Sigmoid colon (tissue), 7 donors: ENCODE results near the gene TMTC1. TPM values are rescaled to one million over a fixed set of nuclear protein-coding genes. Genes with fewer than 3 reads are reported as not detected.

Source experiments
- DNase-seq: peaks from one replicate; pipeline ENCODE4 v3.0.0-alpha.2; 2019
- H3K27ac ChIP-seq, 4 donors: fragments of 200-600 bp; sonication (generic); one replicate each; pipeline ENCODE4 v1.5.1; 2016 to 2019; ENCODE audit warnings: mild to moderate bottlenecking in 1 of 4
- H3K27me3 ChIP-seq, 3 donors: fragments of 200-600 bp; sonication (generic); one replicate each; pipeline ENCODE4 v1.5.1; 2019; ENCODE audit warnings: mild to moderate bottlenecking in 1 of 3
- H3K36me3 ChIP-seq, 4 donors: fragments of 200-600 bp; sonication (generic); one replicate each; pipeline ENCODE4 v1.5.1; 2016 to 2019
- H3K4me1 ChIP-seq, 4 donors: fragments of 200-600 bp; sonication (generic); one replicate each; pipeline ENCODE4 v1.5.1; 2017 to 2019
- H3K4me3 ChIP-seq, 4 donors: fragments of 200-600 bp; sonication (generic); one replicate each; pipeline ENCODE4 v1.5.1; 2017 to 2019; ENCODE audit warnings: mild to moderate bottlenecking in 2 of 4, moderate library complexity in 1 of 4
- H3K9me3 ChIP-seq, 4 donors: fragments of 200-600 bp in 3 of 4; sonication (generic) in 3 of 4; one replicate each; pipeline versions ENCODE4 v1.5.1 to v1.6.1; 2013 to 2019
- EP300 ChIP-seq, 4 donors: sonication (generic); formaldehyde crosslinking; IDR thresholded peaks; one replicate each; pipeline ENCODE4 v1.6.1; 2017; ENCODE audit warnings: antibody characterized with exemption in 4 of 4
- POLR2A ChIP-seq, 2 donors: fragments of 450-650 bp; IDR thresholded peaks; one replicate each; pipeline ENCODE4 v1.6.1; 2016; ENCODE audit warnings: antibody characterized with exemption in 2 of 2, mild to moderate bottlenecking in 2 of 2, moderate library complexity in 2 of 2
- POLR2AphosphoS5 ChIP-seq, 4 donors: sonication (generic); formaldehyde crosslinking; IDR thresholded peaks; one replicate each; pipeline ENCODE4 v1.6.1; 2017; ENCODE audit warnings: antibody characterized with exemption in 4 of 4
- WGBS, 2 donors: extraction: QIAGEN DNeasy Blood & Tissue Kit; methylation state at CpG; one replicate each; pipeline ENCODE4 v1.1.7; 2013; 5-methylcytosine and 5-hydroxymethylcytosine counted together
- intact Hi-C: fragments of 100-400 bp; cut with DNase I; formaldehyde crosslinking; loops from one replicate; pipeline ENCODE4 v1.15.1; 2023
- polyA plus RNA-seq, 3 donors: library from polyadenylated mRNA; stranded (reverse); fragments of 200-250 nt; gene quantifications; one replicate each; pipeline ENCODE4 v1.2.3, GENCODE V29; 2013
- total RNA-seq, 4 donors: library from RNA; depleted of rRNA; stranded (reverse); fragments of >200 nt; gene quantifications; one replicate each; pipeline ENCODE4 v1.1.0, GENCODE V29; 2016
- TF ChIP-seq, protein P1 (sequence below), 4 experiments: fragments of 450-650 bp in 3 of 4; fragments of 200-600 bp in 1 of 4; IDR thresholded peaks; one replicate each; pipeline ENCODE4 v1.5.1; 2016 to 2019; ENCODE audit warnings: antibody characterized with exemption in 4 of 4, mild to moderate bottlenecking in 3 of 4, moderate library complexity in 2 of 4
- donor health status: healthy with polysubstance abuse.
- donor health status: Bipolar disorder and iron deficiency.
- donor health status: healthy.

The TMTC1 gene
- total and polyA plus RNA-seq, 7 donors, result 0.46 to 77.5 (median 61.5) TPM

- Histone ChIP-seq H3K4me1 (peaks cover 0 to 68% (median 61%) of the 10 kb centered on the region in 4 donors), H3K4me3 (no peak overlapping the region), H3K9me3 (no peaks in the 10 kb centered on the region), H3K27ac (peak overlapping the region; percentile 61 to 83 (median 79)), H3K36me3 (no peaks in the 10 kb centered on the region), H3K27me3 (no peaks in the 10 kb centered on the region)
- intact Hi-C loops, result no loop called here
- DNase-seq, result no peak
- WGBS, 2 donors, result 35 to 62% methylated on average over 2 of the region's 2 CpGs
- TF ChIP-seq, protein P1, sequence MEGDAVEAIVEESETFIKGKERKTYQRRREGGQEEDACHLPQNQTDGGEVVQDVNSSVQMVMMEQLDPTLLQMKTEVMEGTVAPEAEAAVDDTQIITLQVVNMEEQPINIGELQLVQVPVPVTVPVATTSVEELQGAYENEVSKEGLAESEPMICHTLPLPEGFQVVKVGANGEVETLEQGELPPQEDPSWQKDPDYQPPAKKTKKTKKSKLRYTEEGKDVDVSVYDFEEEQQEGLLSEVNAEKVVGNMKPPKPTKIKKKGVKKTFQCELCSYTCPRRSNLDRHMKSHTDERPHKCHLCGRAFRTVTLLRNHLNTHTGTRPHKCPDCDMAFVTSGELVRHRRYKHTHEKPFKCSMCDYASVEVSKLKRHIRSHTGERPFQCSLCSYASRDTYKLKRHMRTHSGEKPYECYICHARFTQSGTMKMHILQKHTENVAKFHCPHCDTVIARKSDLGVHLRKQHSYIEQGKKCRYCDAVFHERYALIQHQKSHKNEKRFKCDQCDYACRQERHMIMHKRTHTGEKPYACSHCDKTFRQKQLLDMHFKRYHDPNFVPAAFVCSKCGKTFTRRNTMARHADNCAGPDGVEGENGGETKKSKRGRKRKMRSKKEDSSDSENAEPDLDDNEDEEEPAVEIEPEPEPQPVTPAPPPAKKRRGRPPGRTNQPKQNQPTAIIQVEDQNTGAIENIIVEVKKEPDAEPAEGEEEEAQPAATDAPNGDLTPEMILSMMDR (IDR thresholded peaks at IDR 0.05), result no peak
- no peak for TF ChIP-seq POLR2AphosphoS5 (IDR thresholded peaks at IDR 0.05)
- no peak for TF ChIP-seq POLR2A (IDR thresholded peaks at IDR 0.05)
- no peak for TF ChIP-seq EP300 (IDR thresholded peaks at IDR 0.05)
These were observed 56.9 kb downstream of the TMTC1 start for GRCh38 chr12:29726741-29727348.

DNA sequence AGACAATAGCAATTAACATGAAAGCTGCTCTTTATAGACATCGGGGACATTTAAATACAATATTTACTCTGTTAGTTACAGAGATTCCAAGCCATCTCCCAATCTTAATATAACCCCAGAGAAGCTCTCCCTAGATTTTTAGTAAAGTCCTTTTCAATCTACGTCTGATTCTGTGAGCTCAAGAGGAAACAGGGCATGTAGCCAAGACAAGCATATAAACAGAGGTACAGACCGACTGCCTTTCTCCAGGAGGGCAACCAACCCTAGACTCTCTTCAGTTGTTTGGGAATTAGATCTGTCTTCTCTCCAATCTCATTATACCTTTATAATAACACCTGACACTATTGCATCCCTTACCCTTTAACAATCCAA is 57.4 kb downstream of the TMTC1 start:
- TF ChIP-seq POLR2A (IDR thresholded peaks at IDR 0.05) (no peak), POLR2AphosphoS5 (IDR thresholded peaks at IDR 0.05) (no peak), EP300 (IDR thresholded peaks at IDR 0.05) (no peak)
- TF ChIP-seq, protein P1 (IDR thresholded peaks at IDR 0.05), result no peak
- peak overlapping the region in 1 of 4 donors; percentile 5 for H3K4me3 ChIP-seq
- no peaks in the 10 kb centered on the region for H3K9me3 ChIP-seq
- DNase-seq, result no peak
- H3K27ac ChIP-seq, result peak overlapping the region; percentile 61 to 83 (median 79)
- H3K27me3 ChIP-seq, result no peaks in the 10 kb centered on the region
- intact Hi-C loops, result no loop called here
- H3K36me3 ChIP-seq, result no peaks in the 10 kb centered on the region
- 6 to 42% methylated on average over 3 of the region's 3 CpGs for WGBS, 2 donors
- H3K4me1 ChIP-seq, result peaks cover 0 to 64% (median 56%) of the 10 kb centered on the region in 4 donors

DNA sequence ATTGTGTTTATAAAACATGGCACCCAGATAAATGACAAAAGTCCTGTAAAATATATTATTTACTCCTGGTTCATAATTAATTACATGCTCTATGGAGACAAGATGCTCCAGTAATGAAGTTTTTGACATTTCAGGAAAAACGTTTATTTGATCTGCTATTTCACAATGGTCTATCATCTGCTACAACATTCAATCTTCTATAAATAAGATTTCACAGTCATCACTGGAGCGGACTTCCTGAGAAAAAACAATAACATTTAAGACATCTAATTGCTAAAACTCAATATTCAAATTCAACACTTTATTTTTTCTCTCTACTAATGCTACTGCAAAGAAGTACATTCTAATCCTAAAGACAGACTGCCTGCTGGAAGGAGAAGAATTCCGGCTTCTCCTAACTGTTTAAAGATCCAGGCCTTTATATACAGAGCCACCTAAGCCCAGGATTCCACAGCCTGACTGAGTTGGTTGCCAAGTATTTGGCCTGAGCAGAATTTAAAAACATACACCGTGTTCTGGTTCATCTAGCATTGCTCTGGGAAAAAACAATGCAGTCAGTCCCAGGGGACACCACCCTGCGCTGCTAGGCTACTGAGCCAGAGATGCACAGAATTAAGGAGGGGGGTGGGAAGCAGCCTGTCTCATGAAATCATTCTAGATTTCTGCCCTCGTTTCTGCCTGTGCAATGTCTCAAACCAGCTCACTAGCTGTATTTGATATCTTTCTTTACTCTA is 58.0 kb downstream of the TMTC1 start:
- DNase-seq, result peak; percentile 72
- TF ChIP-seq POLR2A (IDR thresholded peaks at IDR 0.05) (no peak), EP300 (IDR thresholded peaks at IDR 0.05) (peak in 2 of 4 donors; percentile 36 to 62), POLR2AphosphoS5 (IDR thresholded peaks at IDR 0.05) (peak; percentile 16 to 49 (median 43))
- WGBS, 2 donors, result 37 to 55% methylated on average over 6 of the region's 6 CpGs

GRCh38 chr12:29722164-29722563 is 61.6 kb downstream of the TMTC1 start:
- intact Hi-C loops, result loop anchor here (5.0 kb wide), 1 partner anchor 60 kb away; the partner anchor contains the start of gene TMTC1
- Histone ChIP-seq H3K4me1 (peaks cover 0 to 39% (median 21%) of the 10 kb centered on the region in 4 donors), H3K9me3 (no peaks in the 10 kb centered on the region), H3K27me3 (no peaks in the 10 kb centered on the region), H3K4me3 (no peak overlapping the region), H3K36me3 (no peaks in the 10 kb centered on the region), H3K27ac (peak overlapping the region in 2 of 4 donors; percentile 6 to 78)
- no peak for DNase-seq
- TF ChIP-seq POLR2AphosphoS5 (IDR thresholded peaks at IDR 0.05) (no peak), POLR2A (IDR thresholded peaks at IDR 0.05) (no peak), EP300 (IDR thresholded peaks at IDR 0.05) (no peak)
- TF ChIP-seq, protein P1 (IDR thresholded peaks at IDR 0.05), result no peak
- 19 to 68% methylated on average over 2 of the region's 2 CpGs for WGBS, 2 donors

More for the DNA sequence above, 58.0 kb downstream of the TMTC1 start:
- intact Hi-C loops, result no loop called here
- Histone ChIP-seq H3K4me1 (peaks cover 0 to 58% (median 50%) of the 10 kb centered on the region in 4 donors), H3K27me3 (no peaks in the 10 kb centered on the region), H3K36me3 (no peaks in the 10 kb centered on the region), H3K27ac (peak overlapping the region; percentile 61 to 83 (median 79)), H3K4me3 (peak overlapping the region in 1 of 4 donors; percentile 5), H3K9me3 (no peaks in the 10 kb centered on the region)

DNA sequence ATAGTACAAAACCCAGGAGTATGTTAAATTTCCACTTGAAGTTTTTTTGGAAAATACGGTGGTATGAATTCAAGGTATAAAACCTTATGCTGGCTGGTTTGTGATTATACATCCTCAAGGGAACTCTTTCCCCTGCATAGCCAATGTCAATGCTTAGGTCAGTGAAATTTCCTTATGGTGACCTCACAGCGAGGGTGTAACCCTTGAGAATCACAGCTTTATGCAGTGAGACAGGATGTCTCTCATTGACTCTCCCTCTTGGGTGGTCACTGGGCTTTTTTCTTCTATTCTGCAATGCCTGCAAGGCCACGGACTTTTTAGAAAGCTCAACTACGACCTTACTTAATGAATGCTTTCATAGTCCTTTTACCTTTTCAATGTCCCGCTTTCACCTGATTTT is 64.4 kb downstream of the TMTC1 start:
- TF ChIP-seq POLR2AphosphoS5 (IDR thresholded peaks at IDR 0.05) (no peak), EP300 (IDR thresholded peaks at IDR 0.05) (no peak), POLR2A (IDR thresholded peaks at IDR 0.05) (no peak)
- TF ChIP-seq, protein P1 (IDR thresholded peaks at IDR 0.05), result no peak
- Histone ChIP-seq H3K27ac (no peak overlapping the region), H3K9me3 (no peaks in the 10 kb centered on the region), H3K4me1 (peaks cover 0 to 25% (median 5%) of the 10 kb centered on the region in 4 donors), H3K36me3 (no peaks in the 10 kb centered on the region), H3K27me3 (no peaks in the 10 kb centered on the region), H3K4me3 (no peak overlapping the region)
- intact Hi-C loops, result no loop called here
- 68 to 69% methylated on average over 5 of the region's 5 CpGs for WGBS, 2 donors
- DNase-seq, result no peak
